ENCODE results near the gene LRMDA. TPM values are rescaled to one million over a fixed set of nuclear protein-coding genes. Genes with fewer than 3 reads are reported as not detected.

Gene LRMDA
- polyA plus RNA-seq, 2 of the 4 experiments (the other 2 are of a cell fraction), result 4.6 to 5.2 TPM

GRCh38 chr10:76111986-76112825, 680.8 kb downstream of the LRMDA start:
- H3K4me2 ChIP-seq, result no peak overlapping the region
- no peak for ATAC-seq
- WGBS (ENCODE audit: missing lambda C conversion rate), result 75% methylated on average over 15 of the region's 33 CpGs
- TF ChIP-seq ATOH8 (CRISPR knock-in tag; IDR thresholded peaks at IDR 0.05; ENCODE audit: low read depth), result no peak
- TF ChIP-seq, protein P1, sequence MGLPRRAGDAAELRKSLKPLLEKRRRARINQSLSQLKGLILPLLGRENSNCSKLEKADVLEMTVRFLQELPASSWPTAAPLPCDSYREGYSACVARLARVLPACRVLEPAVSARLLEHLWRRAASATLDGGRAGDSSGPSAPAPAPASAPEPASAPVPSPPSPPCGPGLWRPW (IDR thresholded peaks at IDR 0.05), result no peak
- no peak for TF ChIP-seq GATA3 (IDR thresholded peaks at IDR 0.05; ENCODE audit: borderline replicate concordance)
- TF ChIP-seq POLR2AphosphoS2 (conservative IDR thresholded peaks at IDR 0.05; ENCODE audit: low read length), result no peak
- no peak for TF ChIP-seq HOXB13 (CRISPR knock-in tag; IDR thresholded peaks at IDR 0.05; ENCODE audit: low read depth)
- TF ChIP-seq, protein P2, sequence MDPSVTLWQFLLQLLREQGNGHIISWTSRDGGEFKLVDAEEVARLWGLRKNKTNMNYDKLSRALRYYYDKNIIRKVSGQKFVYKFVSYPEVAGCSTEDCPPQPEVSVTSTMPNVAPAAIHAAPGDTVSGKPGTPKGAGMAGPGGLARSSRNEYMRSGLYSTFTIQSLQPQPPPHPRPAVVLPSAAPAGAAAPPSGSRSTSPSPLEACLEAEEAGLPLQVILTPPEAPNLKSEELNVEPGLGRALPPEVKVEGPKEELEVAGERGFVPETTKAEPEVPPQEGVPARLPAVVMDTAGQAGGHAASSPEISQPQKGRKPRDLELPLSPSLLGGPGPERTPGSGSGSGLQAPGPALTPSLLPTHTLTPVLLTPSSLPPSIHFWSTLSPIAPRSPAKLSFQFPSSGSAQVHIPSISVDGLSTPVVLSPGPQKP (IDR thresholded peaks at IDR 0.05; ENCODE audit: low read depth, low read length), result no peak
- no peak for TF ChIP-seq EHF (CRISPR knock-in tag; IDR thresholded peaks at IDR 0.05)
- no peak for TF ChIP-seq CBX2 (IDR thresholded peaks at IDR 0.05; ENCODE audit: borderline replicate concordance, low read depth)
- no peak for TF ChIP-seq FOSL2 (IDR thresholded peaks at IDR 0.05)
- no peak for TF ChIP-seq FOSL2 (CRISPR knock-in tag; IDR thresholded peaks at IDR 0.05)
- no peak for TF ChIP-seq EHMT2 (IDR thresholded peaks at IDR 0.05; ENCODE audit: low read depth)
- no peak for TF ChIP-seq ESRRA (IDR thresholded peaks at IDR 0.05; ENCODE audit: borderline replicate concordance, low read length)
- TF ChIP-seq NFE2L2 (conservative IDR thresholded peaks at IDR 0.05; ENCODE audit: low read length), result no peak
- no peak for TF ChIP-seq CEBPB (IDR thresholded peaks at IDR 0.05)
- ChIA-PET POLR2A (no interaction called here), CTCF (interaction anchor here (1.1 kb wide), 1 partner anchor 192 kb away, joined by 3 read pairs; no protein-coding TSS in a partner anchor)
- H3K9me3 ChIP-seq, result no peaks in the 10 kb centered on the region
- DNase-seq (ENCODE audit: low read depth in 1 of 2, low spot score in 1 of 2), result no peak
- H3K27ac ChIP-seq, result no peak overlapping the region
- H3K4me3 ChIP-seq, result no peak overlapping the region
- no peaks in the 10 kb centered on the region for H3K4me1 ChIP-seq
- FAIRE-seq, result no peak

- POLR2A ChIA-PET, result no interaction called here
Measured at GRCh38 chr10:76112826-76113150, 681.4 kb downstream of the LRMDA start.

GRCh38 chr10:76113952-76114351, 682.5 kb downstream of the LRMDA start:
- WGBS (ENCODE audit: missing lambda C conversion rate), result 57% methylated on average over 4 of the region's 4 CpGs
- Histone ChIP-seq H3K4me3 (no peak overlapping the region), H3K27ac (no peak overlapping the region), H3K4me2 (no peak overlapping the region), H3K4me1 (no peaks in the 10 kb centered on the region), H3K9me3 (no peaks in the 10 kb centered on the region)
- POLR2A ChIA-PET, result no interaction called here
- TF ChIP-seq FOSB (CRISPR knock-in tag; IDR thresholded peaks at IDR 0.05) (no peak), FOXS1 (CRISPR knock-in tag; IDR thresholded peaks at IDR 0.05) (no peak), SREBF2 (IDR thresholded peaks at IDR 0.05) (no peak), RCOR1 (IDR thresholded peaks at IDR 0.05; ENCODE audit: low read depth, low read length) (no peak)
- CTCF ChIA-PET, result no interaction called here
- ATAC-seq (no peak), FAIRE-seq (no peak), DNase-seq (ENCODE audit: low read depth in 1 of 2, low spot score in 1 of 2) (no peak)

More at GRCh38 chr10:76112826-76113150, 681.4 kb downstream of the LRMDA start:
- TF ChIP-seq ZSCAN20 (CRISPR knock-in tag; IDR thresholded peaks at IDR 0.05), result no peak
- no peak for TF ChIP-seq ATOH8 (CRISPR knock-in tag; IDR thresholded peaks at IDR 0.05; ENCODE audit: low read depth)
- TF ChIP-seq NPAS2 (CRISPR knock-in tag; IDR thresholded peaks at IDR 0.05; ENCODE audit: borderline replicate concordance), result no peak
- no peak for TF ChIP-seq HDAC2 (IDR thresholded peaks at IDR 0.05)
- TF ChIP-seq CHD4 (IDR thresholded peaks at IDR 0.05; ENCODE audit: borderline replicate concordance), result no peak
- DNase-seq (ENCODE audit: low read depth in 1 of 2, low spot score in 1 of 2) (no peak), FAIRE-seq (no peak), ATAC-seq (no peak)
- no peaks in the 10 kb centered on the region for H3K9me3 ChIP-seq
- H3K4me3 ChIP-seq, result no peak overlapping the region
- CTCF ChIA-PET, result no interaction called here
- 64% methylated on average over 2 of the region's 2 CpGs for whole genome bisulfite sequencing (ENCODE audit: missing lambda C conversion rate)
- no peak overlapping the region for H3K27ac ChIP-seq
- H3K4me1 ChIP-seq, result no peaks in the 10 kb centered on the region
- H3K4me2 ChIP-seq, result no peak overlapping the region

Measured in A549 (cell line).